ENCODE results near the gene USP36. TPM values are rescaled to one million over a fixed set of nuclear protein-coding genes. Genes with fewer than 3 reads are reported as not detected.
A peak's percentile ranks its signal among the peaks of the same experiment; 100 is the strongest.

The USP36 gene
- polyA plus RNA-seq, 3 donors: 4.4 to 30.0 (median 6.1) TPM

DNA sequence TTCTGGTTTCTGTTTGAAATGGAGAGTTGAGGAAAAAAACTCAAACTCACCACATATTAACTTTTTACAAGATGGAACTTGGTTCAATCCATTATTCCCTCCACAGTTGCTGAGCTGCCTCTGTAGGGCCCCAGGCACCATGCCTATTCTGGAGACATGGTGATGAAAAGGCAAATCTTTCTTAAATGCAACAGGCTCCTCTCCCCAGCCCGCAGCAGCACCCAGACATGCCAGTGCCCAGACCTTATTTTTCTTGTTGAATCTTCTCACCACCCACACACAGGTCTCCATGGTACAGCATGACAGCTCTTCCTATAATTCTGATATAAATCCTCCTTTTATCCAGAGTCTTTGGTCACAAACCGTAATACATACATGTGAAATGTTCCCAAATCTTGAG, 66.2 kb downstream of the USP36 start:
- Histone ChIP-seq H3K4me3 (replicated peaks in 1 of 3; ENCODE audit: low read depth in 2 of 3, low read length in 3 of 3) (peak overlapping the region in 2 of 3 experiments; percentile 27 to 65), H3K79me2 (ENCODE audit: insufficient read depth, low read length) (peaks cover 97% of the 10 kb centered on the region), H3K9ac (ENCODE audit: insufficient read depth, low read length, poor library complexity, severe bottlenecking) (peak overlapping the region; percentile 62), H4K20me1 (ENCODE audit: insufficient read depth, low read length) (peaks cover 88% of the 10 kb centered on the region), H3K27ac (ENCODE audit: low read depth in 1 of 2, low read length in 2 of 2) (peak overlapping the region; percentile 91 to 94), H3K9me3 (replicated peaks in 1 of 2; ENCODE audit: control insufficient read depth in 1 of 2, insufficient read depth in 1 of 2, low read length in 2 of 2) (no peaks in the 10 kb centered on the region), H2AFZ (ENCODE audit: insufficient read depth, low read depth, low read length, poor library complexity, severe bottlenecking) (no peak overlapping the region), H3K36me3 (replicated peaks in 1 of 2; ENCODE audit: control insufficient read depth in 1 of 2, insufficient read depth in 2 of 2, low read length in 2 of 2) (peaks cover 0 to 7% of the 10 kb centered on the region in 2 donors), H3K4me1 (ENCODE audit: control insufficient read depth in 1 of 2, insufficient read depth in 2 of 2, low read length in 2 of 2) (peaks cover 75 to 83% of the 10 kb centered on the region in 2 donors), H3K4me2 (replicated peaks; ENCODE audit: extremely low read depth, low read length, poor library complexity, severe bottlenecking) (peak overlapping the region; percentile 74), H3K27me3 (ENCODE audit: control insufficient read depth in 2 of 2, insufficient read depth in 2 of 2, low read length in 2 of 2) (no peaks in the 10 kb centered on the region)
- intact Hi-C loops (cut with micrococcal nuclease): loop anchor here in 1 of 2 donors (2.0 kb wide), 1 partner anchor 16 kb away; no protein-coding TSS in a partner anchor
- H3K27ac Mint-ChIP-seq: peak overlapping the region; percentile 94 to 99 (median 98)
- H3K9me3 Mint-ChIP-seq: no peaks in the 10 kb centered on the region
- WGBS (ENCODE audit: insufficient coverage): 75% methylated on average over 1 of the region's 2 CpGs
- no peaks in the 10 kb centered on the region for H3K27me3 Mint-ChIP-seq (ENCODE audit: low read depth in 3 of 3)
- peaks cover 68% of the 10 kb centered on the region for H3K4me1 Mint-ChIP-seq
- TF ChIP-seq, protein P1, sequence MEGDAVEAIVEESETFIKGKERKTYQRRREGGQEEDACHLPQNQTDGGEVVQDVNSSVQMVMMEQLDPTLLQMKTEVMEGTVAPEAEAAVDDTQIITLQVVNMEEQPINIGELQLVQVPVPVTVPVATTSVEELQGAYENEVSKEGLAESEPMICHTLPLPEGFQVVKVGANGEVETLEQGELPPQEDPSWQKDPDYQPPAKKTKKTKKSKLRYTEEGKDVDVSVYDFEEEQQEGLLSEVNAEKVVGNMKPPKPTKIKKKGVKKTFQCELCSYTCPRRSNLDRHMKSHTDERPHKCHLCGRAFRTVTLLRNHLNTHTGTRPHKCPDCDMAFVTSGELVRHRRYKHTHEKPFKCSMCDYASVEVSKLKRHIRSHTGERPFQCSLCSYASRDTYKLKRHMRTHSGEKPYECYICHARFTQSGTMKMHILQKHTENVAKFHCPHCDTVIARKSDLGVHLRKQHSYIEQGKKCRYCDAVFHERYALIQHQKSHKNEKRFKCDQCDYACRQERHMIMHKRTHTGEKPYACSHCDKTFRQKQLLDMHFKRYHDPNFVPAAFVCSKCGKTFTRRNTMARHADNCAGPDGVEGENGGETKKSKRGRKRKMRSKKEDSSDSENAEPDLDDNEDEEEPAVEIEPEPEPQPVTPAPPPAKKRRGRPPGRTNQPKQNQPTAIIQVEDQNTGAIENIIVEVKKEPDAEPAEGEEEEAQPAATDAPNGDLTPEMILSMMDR (IDR thresholded peaks at IDR 0.05): no peak
- H3K4me3 Mint-ChIP-seq: peak overlapping the region; percentile 79 to 84
- no peak for DNase-seq
- peaks cover 15 to 17% of the 10 kb centered on the region in 2 donors for H3K36me3 Mint-ChIP-seq

DNA sequence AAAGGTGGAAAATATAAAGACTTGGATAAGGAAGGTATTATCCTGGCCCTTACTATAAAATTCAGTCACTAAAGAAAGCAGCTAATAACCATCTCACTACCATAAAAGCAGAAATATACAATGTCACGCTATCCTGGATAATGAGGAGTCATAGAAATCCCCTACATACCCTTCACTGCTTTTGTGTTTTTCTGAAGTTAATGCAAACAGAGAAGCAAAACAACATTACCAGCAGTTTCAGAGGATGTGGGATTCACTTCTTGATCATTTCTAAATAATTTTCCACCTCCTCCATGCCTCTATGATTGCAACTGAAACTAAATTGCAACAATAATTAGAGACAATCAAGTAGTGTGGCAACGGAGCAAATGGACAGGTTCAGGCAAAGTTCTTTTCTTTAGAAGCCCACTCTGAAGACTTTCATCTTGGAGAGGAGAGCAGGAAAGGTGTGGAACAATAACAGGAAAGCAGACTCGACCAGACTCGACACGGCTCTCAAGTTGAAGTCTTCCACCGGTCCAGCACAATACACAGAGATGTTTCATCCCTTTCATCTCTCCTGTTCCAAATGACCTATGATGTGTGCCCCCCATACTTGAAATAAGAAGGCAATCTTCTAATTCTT, 68.7 kb downstream of the USP36 start:
- Histone ChIP-seq H3K36me3 (replicated peaks in 1 of 2; ENCODE audit: control insufficient read depth in 1 of 2, insufficient read depth in 2 of 2, low read length in 2 of 2) (peaks cover 0 to 10% of the 10 kb centered on the region in 2 donors), H3K9me3 (replicated peaks in 1 of 2; ENCODE audit: control insufficient read depth in 1 of 2, insufficient read depth in 1 of 2, low read length in 2 of 2) (no peaks in the 10 kb centered on the region), H3K79me2 (ENCODE audit: insufficient read depth, low read length) (peaks cover 100% of the 10 kb centered on the region), H4K20me1 (ENCODE audit: insufficient read depth, low read length) (peaks cover 95% of the 10 kb centered on the region), H3K4me2 (replicated peaks; ENCODE audit: extremely low read depth, low read length, poor library complexity, severe bottlenecking) (peak overlapping the region; percentile 33), H3K4me3 (replicated peaks in 1 of 3; ENCODE audit: low read depth in 2 of 3, low read length in 3 of 3) (peak overlapping the region in 1 of 3 experiments; percentile 37), H3K27me3 (ENCODE audit: control insufficient read depth in 2 of 2, insufficient read depth in 2 of 2, low read length in 2 of 2) (no peaks in the 10 kb centered on the region), H3K4me1 (ENCODE audit: control insufficient read depth in 1 of 2, insufficient read depth in 2 of 2, low read length in 2 of 2) (peaks cover 67 to 78% of the 10 kb centered on the region in 2 donors), H3K9ac (ENCODE audit: insufficient read depth, low read length, poor library complexity, severe bottlenecking) (no peak overlapping the region), H3K27ac (ENCODE audit: low read depth in 1 of 2, low read length in 2 of 2) (peak overlapping the region; percentile 49 to 78), H2AFZ (ENCODE audit: insufficient read depth, low read depth, low read length, poor library complexity, severe bottlenecking) (no peak overlapping the region)
- intact Hi-C loops (cut with micrococcal nuclease): no loop called here
- peaks cover 15 to 17% of the 10 kb centered on the region in 2 donors for H3K36me3 Mint-ChIP-seq
- no peaks in the 10 kb centered on the region for H3K9me3 Mint-ChIP-seq
- TF ChIP-seq, protein P1 (IDR thresholded peaks at IDR 0.05): no peak
- no peaks in the 10 kb centered on the region for H3K27me3 Mint-ChIP-seq (ENCODE audit: low read depth in 3 of 3)
- peak overlapping the region; percentile 16 to 18 for H3K4me3 Mint-ChIP-seq
- H3K4me1 Mint-ChIP-seq: peaks cover 51% of the 10 kb centered on the region
- no CpG with 5 or more reads among the region's 6 CpGs for WGBS (ENCODE audit: insufficient coverage)
- DNase-seq: peak in 2 of 3 donors; percentile 51 to 73
- H3K27ac Mint-ChIP-seq: peak overlapping the region; percentile 47 to 93 (median 85)

Measured in CD14-positive monocyte (primary cell).